GM18520 (cell line): ENCODE measurements around the gene ZNF417.
"Not testable (repeated sequence)": the region's sequence is repeated elsewhere in the genome, so short reads cannot be mapped to it uniquely, and the experiment has no call there.

Experiments
- ATAC-seq: cut with Tn5 transposase; IDR thresholded peaks from one replicate; pipeline ENCODE4 v1.9.1; 2021; ENCODE audit not compliant: unreplicated experiment

The ZNF417 gene

GRCh38 chr19:57916168-57916995 is at the start of gene ZNF417:
Gene ZNF417 (minus strand): TSS chr19:57916592. CDS start chr19:57916411, 181 bp downstream.
- ATAC-seq, result peak; percentile 98

- ATAC-seq, result no peak
Observed at GRCh38 chr19:57964761-57965160, 48.4 kb upstream of the ZNF417 start.

DNA sequence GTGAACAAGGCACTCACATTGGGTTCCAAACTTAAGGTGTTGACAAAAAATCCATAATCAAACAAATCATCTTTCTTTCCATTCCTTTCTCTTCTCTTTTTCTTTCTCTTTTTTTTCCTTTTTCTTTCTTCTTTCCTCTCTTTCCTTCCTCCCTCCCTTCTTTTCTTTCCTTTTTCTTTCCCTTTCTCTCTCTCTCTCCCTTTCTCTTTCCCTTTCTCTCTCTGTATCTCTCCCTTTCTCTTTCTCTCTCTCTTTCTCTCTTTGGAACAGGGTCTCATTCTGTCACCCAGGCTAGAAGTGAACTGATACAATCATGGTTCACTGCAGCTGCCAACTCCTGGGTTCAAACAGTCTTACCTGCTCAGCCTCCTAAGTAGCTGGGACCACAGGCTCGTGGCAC is 45.4 kb upstream of the ZNF417 start:
- no peak for ATAC-seq

DNA sequence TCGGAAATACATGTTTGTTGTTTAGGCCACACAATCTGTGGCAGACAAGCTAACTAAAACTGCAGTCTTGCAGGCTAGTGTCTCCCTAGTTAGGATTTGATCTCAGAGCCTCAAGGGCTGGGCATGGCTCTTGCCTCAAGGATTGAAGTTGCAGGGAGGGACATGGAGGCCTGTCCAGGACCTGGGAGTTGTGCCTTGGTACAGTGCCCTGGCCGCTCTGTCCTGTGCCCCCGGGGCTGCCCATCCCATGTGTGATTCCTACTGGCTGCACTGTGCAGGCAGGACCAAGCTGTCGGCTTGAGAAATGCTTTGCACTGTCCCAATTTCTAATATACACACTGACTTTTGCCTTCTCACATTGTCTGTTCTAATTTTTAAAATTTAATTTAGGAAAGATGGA is 38.6 kb upstream of the ZNF417 start:
- ATAC-seq, result no peak

DNA sequence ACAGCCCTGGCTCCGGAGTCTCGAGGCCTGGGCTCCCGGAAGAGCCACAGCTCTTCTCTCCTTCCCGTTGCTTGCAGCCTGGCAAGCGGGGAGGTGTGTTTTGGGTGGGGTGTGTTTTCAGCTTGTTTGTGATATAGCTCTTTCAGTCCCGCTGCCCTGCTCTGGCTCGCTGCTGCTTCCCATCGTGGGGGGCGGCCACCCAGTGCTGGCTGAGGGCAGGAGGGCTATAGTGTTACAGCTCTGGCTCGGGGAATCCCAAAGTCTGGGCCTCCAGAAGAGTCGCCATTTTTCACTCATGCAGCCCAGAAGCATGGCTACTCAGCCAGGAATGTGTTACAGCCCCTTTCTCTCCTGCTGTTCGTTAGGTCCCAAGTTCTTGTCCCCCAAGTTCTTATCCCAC is 33.3 kb upstream of the ZNF417 start:
- ATAC-seq, result no peak

DNA sequence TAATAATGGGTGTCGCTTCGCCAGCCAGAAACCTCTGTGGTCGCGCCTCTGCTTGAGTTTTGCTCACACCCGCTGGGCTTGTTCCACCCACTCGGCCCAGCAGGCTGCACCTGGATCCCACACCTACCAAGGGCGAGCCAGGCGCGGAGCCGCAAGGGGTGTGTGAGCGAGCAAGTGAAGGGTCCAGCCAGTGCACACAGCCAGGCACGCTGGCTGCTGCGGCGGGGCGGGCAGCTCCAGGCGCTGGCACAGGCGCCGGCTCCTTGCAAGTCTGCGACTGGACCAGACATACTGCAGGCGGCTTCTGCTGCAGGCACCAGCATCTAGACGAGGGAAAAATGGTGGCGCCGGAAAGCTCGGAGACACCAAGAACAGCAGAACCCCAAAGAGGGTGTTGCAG is 32.9 kb upstream of the ZNF417 start:
- no peak for ATAC-seq

DNA sequence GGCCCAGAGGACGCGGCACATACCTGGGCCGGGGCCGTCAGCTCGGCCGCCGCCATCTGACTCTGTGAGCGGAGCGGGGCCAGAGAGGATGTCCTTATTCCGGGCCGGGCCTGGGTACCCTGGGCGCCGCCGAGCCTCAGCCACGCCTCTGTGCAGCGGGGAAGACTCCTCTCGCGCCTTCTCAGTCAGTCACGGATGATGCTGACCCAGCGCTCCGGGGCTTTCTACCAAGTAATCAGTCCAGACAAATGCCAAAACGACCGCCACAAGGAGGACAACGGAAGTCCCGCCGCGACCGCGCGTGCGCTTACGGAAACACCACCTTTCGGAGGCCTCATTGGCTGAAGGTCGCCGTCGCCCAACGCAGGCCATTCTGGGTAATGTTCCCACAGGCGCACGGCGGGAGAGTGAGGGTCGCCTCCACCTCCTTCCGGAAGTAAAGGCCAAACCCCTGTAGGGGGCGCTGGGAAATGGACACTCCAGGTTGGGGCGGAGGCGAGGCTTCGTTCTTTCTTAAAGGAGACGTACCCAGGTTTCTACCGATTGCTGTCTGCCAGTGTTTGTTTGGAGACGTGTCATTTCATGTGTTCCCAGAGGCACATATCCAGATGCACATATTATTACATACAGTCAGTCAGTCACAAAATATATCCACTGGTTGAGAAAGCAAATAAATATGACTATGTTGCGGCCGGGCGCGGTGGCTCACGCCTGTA is 31.2 kb upstream of the ZNF417 start, which contains the start of gene ZNF256:
Gene ZNF256 (minus strand): TSS at position 288 of the 716 bp plus-strand sequence. CDS start 232 bp downstream, at position 56.
- peak; percentile 50 for ATAC-seq

DNA sequence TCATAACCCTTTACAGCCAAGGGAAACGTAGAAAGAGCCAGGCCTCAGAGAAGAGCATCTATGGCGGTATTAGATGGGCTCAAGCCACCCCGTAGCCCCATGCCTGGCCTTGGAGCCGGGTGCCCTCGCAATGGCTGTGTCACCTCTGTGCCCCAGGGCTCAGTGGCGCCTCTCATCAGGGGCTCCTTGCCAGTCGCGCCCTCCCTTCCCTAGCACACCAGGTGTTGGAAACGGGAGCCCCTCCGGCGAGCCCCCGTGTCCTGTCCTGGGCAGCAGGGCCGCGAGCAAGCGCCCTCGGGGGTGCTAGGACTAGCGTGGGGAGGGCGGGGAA is 30.7 kb upstream of the ZNF417 start:
- no peak for ATAC-seq

DNA sequence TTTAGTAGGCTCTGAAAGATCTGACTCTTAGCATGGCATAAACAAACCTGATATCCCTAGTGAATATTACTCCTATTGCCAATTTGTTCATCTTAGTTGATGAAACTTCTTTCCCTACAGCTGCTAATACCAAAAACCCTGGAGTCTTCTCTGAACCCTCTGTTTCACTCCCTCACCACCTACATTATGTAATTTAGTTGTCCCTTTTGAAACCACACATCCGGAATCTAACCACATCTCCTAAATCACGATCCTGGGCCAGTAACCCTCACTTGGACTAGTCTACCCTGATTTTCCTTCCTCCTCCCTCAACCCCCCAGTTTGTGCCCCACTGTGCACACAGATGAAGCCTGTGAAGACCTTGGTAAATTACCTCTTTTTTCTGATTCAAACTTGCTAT is 29.9 kb upstream of the ZNF417 start:
- no peak for ATAC-seq

DNA sequence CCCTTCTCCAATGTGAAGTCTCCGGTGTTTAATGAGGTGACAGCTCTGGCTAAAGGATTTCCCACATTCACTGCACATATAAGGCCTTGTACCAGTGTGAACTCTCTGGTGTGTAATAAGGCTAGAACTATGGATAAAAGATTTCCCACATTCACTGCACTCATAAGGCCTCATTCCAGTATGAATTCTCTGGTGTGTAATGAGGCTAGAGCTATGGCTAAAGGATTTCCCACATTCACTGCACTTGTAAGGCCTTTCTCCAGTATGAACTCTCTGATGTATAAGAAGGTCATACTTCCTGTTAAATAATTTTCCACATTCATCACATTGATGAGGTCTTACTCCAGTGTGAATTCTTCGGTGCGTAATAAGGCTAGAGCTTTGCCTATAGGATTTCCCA is 25.2 kb upstream of the ZNF417 start:
- ATAC-seq, result no peak

- no peak for ATAC-seq
Observed at GRCh38 chr19:57935731-57936130, 19.3 kb upstream of the ZNF417 start.

GRCh38 chr19:57934820-57935665 is 18.7 kb upstream of the ZNF417 start, which contains the start of gene ZNF418:
Gene ZNF418 (minus strand): TSS chr19:57935402. CDS start chr19:57933822, 1,580 bp downstream.
- ATAC-seq, result no peak

GRCh38 chr19:57927587-57927986 is 11.2 kb upstream of the ZNF417 start:
- ATAC-seq, result no peak

- no peak for ATAC-seq
Observed at GRCh38 chr19:57914531-57914930, 1.9 kb downstream of the ZNF417 start.

DNA sequence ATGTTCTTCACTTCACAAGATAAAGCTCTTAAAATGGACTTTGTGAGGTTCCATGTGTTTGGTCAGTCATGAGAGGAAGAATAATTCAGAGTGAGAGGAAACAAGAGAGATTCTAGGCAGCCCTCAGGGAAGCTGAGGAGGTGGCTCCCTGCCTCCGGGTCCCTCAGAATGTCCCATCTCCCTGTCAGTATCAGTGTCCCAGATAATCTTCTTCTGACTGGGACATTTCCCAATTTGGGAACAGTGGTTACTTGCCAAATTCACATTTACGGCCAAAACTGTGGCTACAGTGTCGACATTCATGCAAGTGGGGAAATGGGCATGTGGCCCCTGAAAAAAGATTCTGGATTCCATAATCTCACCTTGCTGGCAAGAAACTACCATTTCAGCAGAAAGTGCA is 9.0 kb downstream of the ZNF417 start:
- no peak for ATAC-seq

DNA sequence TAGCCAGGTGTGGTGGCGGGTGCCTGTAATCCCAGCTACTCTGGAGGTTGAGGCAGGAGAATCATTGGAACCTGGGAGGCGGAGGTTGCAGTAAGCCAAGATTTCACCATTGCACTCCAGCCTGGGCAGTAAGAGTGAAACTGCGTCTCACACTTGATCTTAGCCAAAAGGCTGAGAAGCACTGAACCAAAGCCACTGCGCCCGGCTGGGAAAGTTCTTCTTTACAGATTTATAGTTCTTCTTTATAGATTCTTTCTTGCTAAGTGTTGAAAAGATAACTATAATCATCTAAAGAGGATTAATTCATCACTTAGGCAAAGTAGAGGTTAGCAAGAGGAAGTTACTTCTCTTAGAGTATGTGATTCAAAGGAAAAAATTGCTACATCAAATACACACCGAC is 11.1 kb downstream of the ZNF417 start:
- ATAC-seq, result no peak

DNA sequence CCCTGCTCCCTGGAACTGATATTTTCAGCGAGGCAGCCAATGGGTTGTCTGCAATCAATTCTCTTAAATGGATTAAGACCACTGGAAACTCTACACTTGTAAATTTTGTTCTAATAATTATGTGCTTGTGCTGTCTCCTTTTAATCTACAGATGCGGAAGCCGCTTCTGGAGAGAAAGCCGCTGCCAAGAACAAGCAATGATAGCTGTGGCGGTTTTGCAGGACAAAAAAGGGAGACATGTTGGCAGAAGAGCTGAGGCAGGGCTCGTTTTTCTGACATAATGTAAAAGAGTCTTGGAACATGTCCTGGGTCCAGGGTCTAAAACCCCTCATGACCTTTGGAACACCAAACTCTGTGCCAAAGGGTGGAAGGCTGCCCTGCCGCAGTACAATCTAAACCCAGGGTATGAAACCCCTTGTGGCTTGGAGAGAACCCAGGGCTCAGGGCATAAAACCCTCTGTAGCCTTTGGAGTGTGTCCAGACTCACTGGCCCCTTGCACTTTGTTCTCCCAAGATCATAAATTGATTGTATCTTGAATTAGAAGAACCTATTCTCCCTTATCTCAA is 12.7 kb downstream of the ZNF417 start:
- no peak for ATAC-seq

GRCh38 chr19:57900311-57900710 is 16.1 kb downstream of the ZNF417 start:
- ATAC-seq, result no peak

DNA sequence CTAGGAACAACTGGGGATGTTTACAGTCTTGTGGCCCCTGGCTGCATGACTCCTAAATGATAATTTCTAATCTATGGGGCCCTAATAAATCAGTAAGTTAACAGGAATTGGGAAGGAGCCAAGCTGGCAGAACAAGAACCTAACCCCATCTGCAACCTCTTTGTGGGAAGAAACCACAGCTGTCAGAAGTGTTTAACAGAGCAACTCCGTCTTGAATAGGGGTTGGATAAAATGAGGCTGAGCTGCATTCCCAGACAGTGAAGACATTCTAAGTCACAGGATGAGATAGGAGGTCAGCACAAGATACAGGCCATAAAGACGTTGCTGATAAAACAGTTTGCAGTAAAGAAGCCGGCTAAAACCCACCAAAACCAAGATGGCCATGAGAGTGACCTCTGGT is 25.7 kb downstream of the ZNF417 start:
- ATAC-seq, result not testable (repeated sequence)

DNA sequence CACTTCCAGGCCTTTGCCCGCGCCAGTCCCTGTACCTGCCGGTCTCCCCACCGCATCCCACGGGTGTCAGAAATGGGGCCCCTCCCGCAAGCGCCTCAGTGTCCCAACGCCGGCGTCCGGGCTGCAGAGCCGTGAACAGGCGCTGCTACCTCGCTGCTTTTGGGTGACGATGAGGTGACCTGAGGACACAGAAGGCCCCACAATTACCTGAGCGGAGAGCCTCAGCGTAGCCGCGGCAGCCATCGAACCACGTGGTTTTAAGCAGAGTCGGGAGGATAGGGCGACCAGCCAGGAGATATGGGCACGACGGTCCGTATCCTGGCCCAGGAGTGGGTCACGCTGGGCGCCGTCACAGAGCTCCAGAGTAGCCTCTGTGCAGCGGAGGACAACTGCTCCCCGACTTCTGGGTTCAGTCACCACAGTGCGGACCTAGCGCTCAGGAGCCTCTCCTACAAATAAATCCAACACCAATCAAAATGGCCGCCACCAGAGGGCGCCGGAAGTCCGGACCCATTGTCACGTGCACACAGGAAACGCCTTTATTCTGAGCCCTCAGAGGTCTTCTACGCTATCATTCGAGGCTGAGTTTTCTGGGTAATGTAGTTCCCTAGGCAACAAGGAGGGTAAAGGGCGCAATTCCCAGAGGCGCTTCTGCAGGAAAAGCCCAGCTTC is 27.7 kb downstream of the ZNF417 start, which contains the start of gene ZNF814:
Gene ZNF814 (minus strand): TSS at position 478 of the 672 bp plus-strand sequence. CDS start 235 bp downstream, at position 243.
- no peak for ATAC-seq
